ENCODE results near the gene TSSC4. TPM values are rescaled to one million over a fixed set of nuclear protein-coding genes. Genes with fewer than 3 reads are reported as not detected.
"Not testable (repeated sequence)": the region's sequence is repeated elsewhere in the genome, so short reads cannot be mapped to it uniquely, and the experiment has no call there.

Gene TSSC4
- total RNA-seq, 1 donor: 54.8 TPM

- no peak for DNase-seq (ENCODE audit: low read depth)
- TF ChIP-seq, protein P1, sequence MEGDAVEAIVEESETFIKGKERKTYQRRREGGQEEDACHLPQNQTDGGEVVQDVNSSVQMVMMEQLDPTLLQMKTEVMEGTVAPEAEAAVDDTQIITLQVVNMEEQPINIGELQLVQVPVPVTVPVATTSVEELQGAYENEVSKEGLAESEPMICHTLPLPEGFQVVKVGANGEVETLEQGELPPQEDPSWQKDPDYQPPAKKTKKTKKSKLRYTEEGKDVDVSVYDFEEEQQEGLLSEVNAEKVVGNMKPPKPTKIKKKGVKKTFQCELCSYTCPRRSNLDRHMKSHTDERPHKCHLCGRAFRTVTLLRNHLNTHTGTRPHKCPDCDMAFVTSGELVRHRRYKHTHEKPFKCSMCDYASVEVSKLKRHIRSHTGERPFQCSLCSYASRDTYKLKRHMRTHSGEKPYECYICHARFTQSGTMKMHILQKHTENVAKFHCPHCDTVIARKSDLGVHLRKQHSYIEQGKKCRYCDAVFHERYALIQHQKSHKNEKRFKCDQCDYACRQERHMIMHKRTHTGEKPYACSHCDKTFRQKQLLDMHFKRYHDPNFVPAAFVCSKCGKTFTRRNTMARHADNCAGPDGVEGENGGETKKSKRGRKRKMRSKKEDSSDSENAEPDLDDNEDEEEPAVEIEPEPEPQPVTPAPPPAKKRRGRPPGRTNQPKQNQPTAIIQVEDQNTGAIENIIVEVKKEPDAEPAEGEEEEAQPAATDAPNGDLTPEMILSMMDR (IDR thresholded peaks at IDR 0.05; ENCODE audit: insufficient read depth, low read depth, low read length): no peak
- H3K4me3 ChIP-seq (ENCODE audit: low read depth, low read length): no peak overlapping the region
These were observed 41.0 kb upstream of the TSSC4 start for GRCh38 chr11:2359557-2359956.

GRCh38 chr11:2360081-2360642 is 40.4 kb upstream of the TSSC4 start:
- no peak for DNase-seq (ENCODE audit: low read depth)
- H3K4me3 ChIP-seq (ENCODE audit: low read depth, low read length): no peak overlapping the region
- TF ChIP-seq, protein P1 (IDR thresholded peaks at IDR 0.05; ENCODE audit: insufficient read depth, low read depth, low read length): no peak

- TF ChIP-seq, protein P1 (IDR thresholded peaks at IDR 0.05; ENCODE audit: insufficient read depth, low read depth, low read length): no peak
These were observed 39.0 kb upstream of the TSSC4 start for GRCh38 chr11:2361565-2361964.

GRCh38 chr11:2362414-2362813 is 38.1 kb upstream of the TSSC4 start:
- no peak for DNase-seq (ENCODE audit: low read depth)
- TF ChIP-seq, protein P1 (IDR thresholded peaks at IDR 0.05; ENCODE audit: insufficient read depth, low read depth, low read length): no peak
- no peak overlapping the region for H3K4me3 ChIP-seq (ENCODE audit: low read depth, low read length)

More at GRCh38 chr11:2361565-2361964, 39.0 kb upstream of the TSSC4 start:
- DNase-seq (ENCODE audit: low read depth): no peak
- H3K4me3 ChIP-seq (ENCODE audit: low read depth, low read length): no peak overlapping the region

- no peak overlapping the region for H3K4me3 ChIP-seq (ENCODE audit: low read depth, low read length)
- DNase-seq (ENCODE audit: low read depth): no peak
- TF ChIP-seq, protein P1 (IDR thresholded peaks at IDR 0.05; ENCODE audit: insufficient read depth, low read depth, low read length): no peak
These were observed 37.4 kb upstream of the TSSC4 start for GRCh38 chr11:2363130-2363529.

GRCh38 chr11:2363577-2364370 is 36.8 kb upstream of the TSSC4 start:
- TF ChIP-seq, protein P1 (IDR thresholded peaks at IDR 0.05; ENCODE audit: insufficient read depth, low read depth, low read length): no peak
- no peak for DNase-seq (ENCODE audit: low read depth)
- H3K4me3 ChIP-seq (ENCODE audit: low read depth, low read length): no peak overlapping the region

DNA sequence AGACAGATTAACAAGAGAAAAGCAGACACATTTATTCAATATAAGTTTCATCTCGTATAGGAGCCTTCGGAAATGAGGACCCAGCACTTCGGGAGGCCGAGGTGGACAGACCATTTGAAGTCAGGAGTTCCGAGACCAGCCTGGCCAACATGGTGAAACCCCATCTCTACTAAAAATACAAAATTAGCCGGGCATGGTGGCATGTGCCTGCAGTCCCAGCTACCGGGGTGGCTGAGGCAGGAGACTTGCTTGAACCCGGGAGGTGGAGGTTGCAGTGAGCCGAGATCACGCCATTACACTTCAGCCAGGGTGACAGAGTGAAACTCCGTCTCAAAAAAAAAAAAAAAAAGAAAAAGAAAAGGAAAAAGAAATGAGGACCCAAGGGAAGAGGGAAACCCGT is 36.2 kb upstream of the TSSC4 start:
- H3K4me3 ChIP-seq (ENCODE audit: low read depth, low read length); DNase-seq (ENCODE audit: low read depth): not testable (repeated sequence)

Data from fibroblast of villous mesenchyme (primary cell).